Stimulated activated CD8-positive, alpha-beta memory T cell treated with anti-CD3 and anti-CD28 coated beads, Interleukin-12 subunit alpha, Interleukin-12 subunit beta, amount 100 ng/mL, for 1 hour (primary cell): Measurements from ENCODE around the gene SIGLEC12.
"Not testable (repeated sequence)": the region's sequence is repeated elsewhere in the genome, so short reads cannot be mapped to it uniquely, and the experiment has no call there.

Experiments
- DNase-seq: peaks from one replicate; pipeline ENCODE4 v3.0.0-alpha.2; 2020; ENCODE audit warnings: low read depth

The SIGLEC12 gene

GRCh38 chr19:51479531-51480331 is 21.9 kb downstream of the SIGLEC12 start:
- DNase-seq, result no peak

DNA sequence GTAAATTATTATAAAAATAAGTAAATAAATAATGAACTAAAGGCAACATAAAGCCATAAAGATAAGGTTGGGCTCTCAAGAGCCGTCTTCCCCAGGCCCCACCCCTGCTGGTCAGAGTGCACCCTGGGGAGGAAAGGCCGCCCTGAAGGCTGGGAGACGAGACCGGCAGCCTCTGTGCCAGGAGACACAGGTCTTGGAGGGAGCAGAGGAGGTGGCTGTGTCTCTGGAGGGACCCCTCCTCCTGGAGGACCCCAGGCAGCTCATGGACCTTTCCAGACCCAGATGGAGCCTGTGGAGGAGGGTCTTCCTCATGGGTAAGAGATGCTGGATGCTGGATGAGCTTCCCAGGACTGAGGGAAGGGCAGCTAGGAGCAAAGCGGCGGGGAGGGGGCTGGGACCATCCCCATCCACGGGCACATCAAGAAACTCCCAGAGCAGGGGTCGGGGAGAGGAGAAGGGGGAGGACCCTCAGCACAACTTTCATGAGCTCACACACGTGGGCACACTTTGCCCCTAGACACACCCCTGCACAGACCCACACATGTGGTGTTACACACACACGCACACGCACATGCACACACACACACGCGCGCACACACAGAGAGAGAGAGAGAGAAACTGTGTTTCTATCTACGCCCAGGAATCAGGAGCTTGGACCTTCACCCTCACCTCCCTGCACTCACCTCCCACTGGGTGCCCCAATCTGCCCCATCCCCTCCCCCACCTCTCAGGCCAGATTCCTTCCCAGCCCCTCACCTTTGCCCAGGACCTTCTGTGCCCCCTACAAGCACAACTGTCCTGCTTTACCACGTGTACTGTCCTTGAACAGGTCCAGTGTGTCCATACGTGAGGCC is 23.0 kb downstream of the SIGLEC12 start, which contains the start of gene CEACAM18:
Gene CEACAM18 (plus strand): TSS at position 159 of the 854 bp plus-strand sequence.
- no peak for DNase-seq

DNA sequence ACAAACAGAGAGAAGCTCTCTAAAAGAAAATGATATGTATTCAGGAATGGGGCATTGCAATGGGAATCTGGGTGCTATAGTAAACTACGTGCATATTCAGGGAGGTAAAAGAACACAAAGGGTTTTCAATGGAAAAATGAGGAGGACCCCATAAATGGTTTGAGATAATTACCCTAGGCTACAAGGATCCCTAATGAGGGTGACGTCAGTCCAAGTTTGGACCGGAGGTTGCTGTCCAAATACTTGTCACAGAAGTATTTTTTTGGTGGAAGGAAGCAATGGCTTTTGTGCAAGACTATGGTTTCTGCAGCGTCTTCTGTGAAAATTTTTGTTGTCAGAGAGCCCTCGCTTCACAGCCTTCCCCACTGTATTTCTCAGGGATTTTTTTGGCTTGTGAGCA is 24.3 kb downstream of the SIGLEC12 start:
- no peak for DNase-seq

DNA sequence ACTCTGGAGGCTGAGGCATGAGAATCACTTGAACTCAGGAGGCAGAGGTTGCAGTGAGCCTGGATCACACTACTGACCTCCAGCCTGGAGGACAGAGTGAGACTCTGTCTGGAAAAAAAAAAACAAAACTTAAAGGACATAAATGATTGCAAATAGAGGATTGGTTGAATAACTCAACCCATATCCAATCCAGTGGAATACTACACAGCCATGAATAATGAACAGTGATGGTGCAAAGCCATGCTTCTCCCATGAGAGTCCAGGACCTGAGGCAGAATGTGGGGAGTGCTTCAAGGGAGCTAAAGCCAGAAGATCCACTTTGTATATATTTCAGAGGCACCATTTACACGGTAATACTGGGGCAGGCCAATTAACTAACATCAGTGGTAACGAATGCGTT is 25.4 kb downstream of the SIGLEC12 start:
- no peak for DNase-seq

DNA sequence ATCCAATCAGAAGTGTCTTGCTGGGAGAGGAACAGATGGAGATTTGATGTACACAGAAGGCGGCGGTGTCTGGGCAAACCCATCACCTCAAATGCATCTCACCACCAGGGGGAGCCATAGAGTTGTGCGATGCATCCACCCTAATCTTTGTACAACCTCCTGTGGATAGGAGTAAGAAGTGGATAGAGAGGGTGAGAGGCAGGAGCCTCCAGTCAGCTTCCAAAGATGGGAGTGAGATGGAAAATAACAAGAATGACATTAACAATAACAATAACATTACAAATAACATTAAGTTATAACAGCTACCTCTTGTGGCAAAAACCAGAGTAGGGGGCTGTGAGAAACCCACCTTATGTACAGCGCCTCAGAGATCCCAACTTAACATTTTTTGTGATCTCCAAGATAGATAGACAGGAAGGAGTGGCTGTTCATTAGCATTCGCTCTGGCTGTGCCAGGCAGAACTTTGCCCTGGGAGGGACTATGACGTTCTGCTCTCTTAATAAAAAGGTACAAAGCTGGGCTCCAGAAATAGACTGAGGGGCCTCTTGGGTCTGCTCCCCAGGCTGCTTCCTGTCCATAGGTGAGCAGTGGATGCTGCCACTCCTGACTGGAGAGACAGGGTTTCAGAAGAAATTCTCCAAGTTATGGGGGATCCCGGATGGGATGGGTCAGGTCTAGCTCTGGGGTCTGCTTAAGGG is 28.4 kb downstream of the SIGLEC12 start:
- peak; percentile 83 for DNase-seq

DNA sequence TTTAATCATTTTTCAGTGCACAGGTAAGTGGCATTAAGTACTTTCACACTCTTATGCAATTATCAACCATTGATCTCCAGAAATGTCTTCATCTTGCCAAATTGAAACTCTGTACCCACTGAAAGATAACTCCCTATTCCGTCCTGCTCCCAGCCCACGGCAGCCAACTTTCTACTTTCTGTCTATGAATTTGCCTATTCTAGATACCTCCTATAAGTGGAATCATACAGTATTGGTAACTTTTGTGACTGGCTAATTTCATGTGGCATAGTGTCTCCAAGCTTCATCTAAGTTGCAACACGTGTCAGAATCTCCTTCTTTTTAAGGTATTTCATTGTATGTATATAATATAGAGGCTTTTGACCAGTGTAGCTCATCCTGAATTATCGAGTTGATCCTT is 29.0 kb downstream of the SIGLEC12 start:
- DNase-seq, result no peak

DNA sequence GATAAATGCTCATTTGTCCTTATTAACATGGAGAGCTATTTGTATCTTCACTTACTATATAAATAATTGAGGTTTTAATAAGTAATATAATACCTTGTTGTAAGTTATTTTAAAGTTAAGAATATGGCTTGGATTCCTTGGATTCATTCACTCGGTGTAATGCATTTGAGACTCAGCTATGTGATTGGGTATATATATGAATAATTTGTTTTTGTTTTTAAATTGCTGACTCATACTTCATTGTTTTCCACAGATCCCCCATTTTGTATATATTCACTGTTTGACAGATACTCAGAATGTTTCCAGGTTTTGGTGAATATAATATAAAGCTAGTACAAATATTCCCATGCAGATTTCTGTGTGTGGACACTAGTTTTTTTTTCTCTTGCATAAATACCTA is 30.1 kb downstream of the SIGLEC12 start:
- no peak for DNase-seq

DNA sequence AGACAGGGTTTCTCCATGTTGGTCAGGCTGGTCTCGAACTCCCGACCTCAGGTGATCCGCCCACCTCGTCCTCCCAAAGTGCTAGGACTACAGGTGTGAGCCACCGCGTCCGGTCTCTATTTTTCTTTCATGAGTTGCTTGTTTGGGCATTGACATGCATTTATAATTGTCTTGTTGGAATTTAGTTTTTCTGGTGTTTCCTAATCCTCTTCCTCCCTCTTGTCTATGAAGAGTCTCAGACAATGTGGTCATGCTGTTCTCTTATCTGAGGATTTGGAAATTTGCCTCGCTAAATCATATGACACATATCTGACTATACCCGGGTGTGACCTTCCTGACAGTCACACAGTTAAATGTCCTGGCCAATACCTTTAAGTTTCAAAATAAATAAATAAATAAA is 30.6 kb downstream of the SIGLEC12 start:
- no peak for DNase-seq

- DNase-seq, result no peak
These were observed 32.0 kb downstream of the SIGLEC12 start for GRCh38 chr19:51469629-51470028.

GRCh38 chr19:51469162-51469561 is 32.4 kb downstream of the SIGLEC12 start:
- DNase-seq, result no peak

DNA sequence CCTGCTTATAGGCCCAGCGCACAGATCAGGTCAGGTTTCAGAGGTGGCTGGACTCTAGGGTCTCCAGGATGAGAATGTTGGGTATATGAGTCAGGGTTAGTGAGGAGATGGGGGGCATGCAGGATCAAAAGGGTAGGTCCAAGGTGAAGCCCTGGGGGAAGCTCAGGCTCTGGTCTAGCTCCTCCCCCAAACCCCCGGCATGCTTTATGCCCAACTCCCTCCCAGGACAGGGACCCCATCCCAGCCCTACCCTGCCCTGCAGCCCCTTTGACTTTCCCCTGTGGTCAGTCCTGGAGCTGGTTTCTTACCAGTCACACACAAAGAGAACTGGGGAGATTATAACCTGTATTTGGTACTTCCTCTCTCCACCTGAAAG is 33.1 kb downstream of the SIGLEC12 start:
- DNase-seq, result no peak

DNA sequence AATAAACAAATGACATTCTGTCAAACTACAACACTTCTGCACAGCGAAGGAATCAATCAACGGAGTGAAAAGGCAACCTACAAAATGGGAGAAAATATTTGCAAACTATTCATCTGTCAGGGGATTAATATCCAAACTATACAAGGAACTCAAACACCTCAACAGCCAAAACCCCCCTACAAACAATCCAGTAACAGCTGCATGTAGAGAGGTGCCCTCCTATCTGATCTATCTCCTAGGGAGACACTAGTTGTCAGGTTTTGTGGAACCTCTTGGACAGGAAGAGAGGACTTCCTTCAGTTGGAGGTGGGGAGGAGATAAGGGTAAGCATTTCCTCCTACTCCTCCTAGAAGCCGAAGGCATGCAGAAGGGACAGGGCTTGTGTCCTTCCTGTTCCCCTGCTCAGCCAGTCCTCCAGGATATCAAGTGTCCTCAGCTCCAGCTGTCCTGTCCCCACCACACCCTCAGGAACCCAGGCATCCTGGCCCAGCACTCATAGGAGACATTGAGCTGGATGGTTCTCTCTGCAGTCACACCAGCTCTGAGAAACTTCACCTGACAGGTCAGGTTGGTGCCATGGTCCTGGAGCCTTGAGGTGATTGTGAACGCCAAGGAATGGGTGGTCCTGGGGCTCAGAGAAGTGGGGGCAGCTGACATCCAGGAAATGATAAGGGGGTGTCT is 33.6 kb downstream of the SIGLEC12 start:
- no peak for DNase-seq

GRCh38 chr19:51466723-51467122 is 34.9 kb downstream of the SIGLEC12 start:
- DNase-seq, result no peak

DNA sequence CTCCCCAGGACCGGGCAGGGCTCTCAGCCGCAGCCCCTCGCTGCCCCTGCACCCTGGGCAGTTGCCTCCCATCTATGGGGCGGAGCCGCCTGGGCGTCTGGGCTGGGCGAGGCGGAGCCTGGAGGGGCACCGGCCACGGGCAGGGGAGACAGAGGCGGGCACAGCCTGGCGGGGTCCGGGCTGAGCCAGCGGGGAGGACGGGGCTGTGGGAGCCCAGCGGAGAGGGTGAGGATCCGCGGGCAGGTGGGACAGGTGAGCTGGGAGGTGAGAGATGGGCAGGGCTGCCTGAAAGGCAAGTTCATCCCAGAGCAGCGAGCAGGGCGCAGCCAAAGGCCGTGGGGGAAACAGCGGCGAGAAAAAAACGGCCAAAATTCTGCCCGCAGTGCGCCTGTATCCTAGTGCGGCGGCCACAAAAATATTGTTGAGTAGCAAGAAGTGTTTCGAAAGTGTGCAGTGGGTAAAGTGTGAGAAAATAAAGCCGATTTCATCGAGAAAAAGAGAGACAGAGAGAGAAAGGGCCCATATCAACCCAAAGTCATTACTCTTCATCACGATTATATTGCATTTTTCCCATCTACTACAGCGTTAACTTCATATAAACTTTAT is 37.5 kb downstream of the SIGLEC12 start:
- DNase-seq, result not testable (repeated sequence)

DNA sequence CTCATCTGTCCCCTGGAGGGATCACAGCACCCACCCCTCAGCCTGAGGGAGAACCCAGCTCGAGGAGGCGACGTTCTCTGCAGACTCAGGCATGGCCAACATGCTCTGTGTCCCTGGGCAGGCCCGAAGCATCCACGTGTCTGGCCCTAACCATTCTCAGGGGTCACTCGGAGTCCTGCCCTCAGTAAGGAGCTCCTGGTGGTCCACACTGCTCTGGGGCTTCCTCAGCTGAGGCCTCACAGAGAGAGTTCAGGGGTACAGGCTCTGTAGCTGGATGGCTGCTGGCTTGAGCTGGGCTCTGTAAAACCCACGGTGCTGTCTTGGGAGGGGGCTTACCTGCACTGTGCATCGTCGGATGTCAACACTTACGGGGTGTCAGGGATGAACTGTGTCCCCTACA is 38.9 kb downstream of the SIGLEC12 start:
- DNase-seq, result no peak

DNA sequence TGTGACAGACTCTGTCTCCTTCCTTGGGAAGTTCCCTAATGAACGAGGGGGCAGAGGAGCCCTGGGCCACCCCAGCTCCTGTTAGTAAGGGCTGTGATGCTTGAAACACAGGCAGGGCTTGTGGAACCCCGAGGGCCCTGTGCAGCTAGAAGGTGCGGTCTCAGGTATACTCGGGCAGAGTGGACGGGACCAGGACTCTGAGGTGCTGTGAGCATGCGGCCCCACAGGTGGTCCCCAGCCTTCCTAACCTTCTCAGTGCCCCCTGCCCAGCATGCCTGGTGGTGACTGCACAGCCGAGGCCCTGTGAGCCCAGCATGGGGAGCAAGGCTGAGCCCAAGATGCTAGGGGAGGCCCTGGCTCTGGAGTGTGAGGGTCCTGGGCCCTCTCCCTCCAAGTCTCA is 39.3 kb downstream of the SIGLEC12 start:
- DNase-seq, result no peak

DNA sequence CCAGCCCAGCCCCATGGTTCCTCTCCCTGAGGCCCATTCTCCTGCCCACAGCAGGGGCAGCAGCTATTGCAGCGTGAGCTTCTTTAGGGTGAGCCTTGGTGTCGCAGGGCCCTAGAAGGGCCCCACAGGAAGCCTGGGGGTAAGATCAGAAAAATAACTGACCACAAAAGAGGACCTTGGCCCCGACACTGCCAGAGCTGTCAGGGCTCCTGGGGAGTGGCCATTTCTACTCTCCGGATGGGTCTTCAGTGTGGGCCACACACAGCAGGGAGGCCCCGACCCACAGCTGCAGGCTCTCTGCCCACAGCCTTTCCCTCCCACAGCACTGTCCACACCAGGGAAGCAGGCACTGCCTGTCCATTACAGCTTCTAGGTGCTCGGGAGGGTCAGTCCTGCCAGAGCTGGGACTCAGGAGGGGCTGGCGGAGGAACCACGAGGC is 39.9 kb downstream of the SIGLEC12 start:
- no peak for DNase-seq

DNA sequence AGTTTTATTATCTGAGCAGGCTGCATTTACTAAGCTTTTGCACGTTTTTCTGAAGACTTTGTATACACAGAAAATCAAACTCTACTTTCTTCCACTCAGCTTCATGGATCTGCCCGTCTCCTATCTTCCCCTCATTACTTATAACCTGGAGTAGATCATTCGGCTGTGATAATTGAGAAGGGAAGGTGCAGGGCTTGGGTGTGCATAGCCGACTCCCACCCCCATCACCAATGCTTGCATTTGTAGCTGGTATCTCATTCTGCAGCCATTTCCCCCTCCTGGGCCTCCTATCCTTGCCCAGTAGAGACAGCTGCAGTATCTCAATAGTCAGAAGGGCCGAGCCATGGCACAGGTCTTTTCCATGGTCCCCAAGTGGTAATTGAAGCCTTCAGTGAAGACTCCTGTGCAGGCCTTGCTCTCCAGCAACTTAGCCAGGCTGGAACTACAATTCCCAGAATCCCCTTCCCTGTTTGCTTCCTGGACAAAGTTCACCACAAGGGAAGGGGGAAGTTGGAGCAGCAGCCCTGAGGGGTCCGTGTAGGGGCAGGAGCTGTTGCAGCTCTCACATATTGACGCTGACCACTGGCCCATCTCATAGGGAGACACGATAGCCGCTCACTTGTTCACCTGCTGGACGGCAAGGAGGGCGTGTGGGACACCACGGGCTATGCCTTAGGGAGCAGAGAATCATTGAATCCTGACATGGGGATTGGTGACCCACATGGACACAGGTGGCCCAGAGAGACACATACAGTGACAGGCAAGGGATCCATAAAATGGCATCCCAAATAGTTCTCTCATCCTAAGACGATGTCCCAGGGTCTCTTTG is 41.2 kb downstream of the SIGLEC12 start:
- DNase-seq, result no peak

GRCh38 chr19:51458899-51459505 is 42.6 kb downstream of the SIGLEC12 start:
- DNase-seq, result no peak

DNA sequence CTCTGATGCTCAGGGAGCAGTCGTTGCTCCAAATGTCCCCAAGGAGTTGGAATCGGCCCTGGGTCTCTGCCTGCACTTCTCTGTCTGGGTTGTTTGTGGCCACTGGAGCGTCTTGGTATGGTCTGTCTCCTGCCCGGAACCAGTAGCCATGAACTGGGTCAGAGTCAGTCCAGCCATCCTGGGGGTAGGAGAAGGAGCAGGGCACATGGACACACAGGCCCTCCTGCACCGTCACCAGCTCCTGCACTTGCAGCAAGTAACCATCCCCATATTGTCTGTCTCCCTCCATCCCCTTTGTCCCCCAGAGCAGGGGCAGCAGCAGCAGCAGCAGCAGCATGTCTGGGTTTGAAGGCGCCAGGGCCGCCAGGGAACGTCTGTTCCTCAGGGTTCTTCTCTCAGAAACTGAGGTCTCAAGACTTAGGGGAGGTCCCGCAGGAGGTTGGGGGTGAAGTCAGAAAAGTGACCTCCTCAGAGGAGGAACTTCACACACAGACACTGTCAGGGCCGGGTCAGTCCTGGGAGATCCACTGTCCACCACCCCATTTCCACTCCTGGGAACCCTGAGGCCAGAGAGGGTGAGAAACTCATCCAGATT is 43.5 kb downstream of the SIGLEC12 start, which contains the start of gene SIGLEC8:
Gene SIGLEC8 (minus strand): TSS at position 404 of the 595 bp plus-strand sequence. CDS start 67 bp downstream, at position 337.
- DNase-seq, result no peak
